ENCODE measurements around the gene GSK3B.
A peak's percentile ranks its signal among the peaks of the same experiment; 100 is the strongest.

Gene GSK3B

GRCh38 chr3:120093911-120094775 lies at the start of gene GSK3B:
Gene GSK3B, minus strand, starts transcription at chr3:120094447. Its CDS starts 1,013 bp downstream, at chr3:120093434.
- DNase-seq: peak; percentile 72 to 76

GRCh38 chr3:120143676-120144075 lies 49.4 kb upstream of the GSK3B start:
- no peak for DNase-seq

GRCh38 chr3:120142236-120142635 lies 48.0 kb upstream of the GSK3B start:
- DNase-seq: no peak

GRCh38 chr3:120140098-120140742 lies 46.0 kb upstream of the GSK3B start:
- no peak for DNase-seq

GRCh38 chr3:120139140-120139539 lies 44.9 kb upstream of the GSK3B start:
- no peak for DNase-seq

- DNase-seq: no peak
These were observed 43.3 kb upstream of the GSK3B start for GRCh38 chr3:120137548-120137947.

GRCh38 chr3:120130656-120131055 lies 36.4 kb upstream of the GSK3B start:
- no peak for DNase-seq

GRCh38 chr3:120129718-120130513 lies 35.7 kb upstream of the GSK3B start:
- no peak for DNase-seq

- DNase-seq: no peak
These were observed 34.8 kb upstream of the GSK3B start for GRCh38 chr3:120129051-120129450.

- no peak for DNase-seq
These were observed 31.7 kb upstream of the GSK3B start for GRCh38 chr3:120125992-120126391.

GRCh38 chr3:120119846-120120510 lies 25.7 kb upstream of the GSK3B start:
- no peak for DNase-seq

- DNase-seq: no peak
These were observed 20.7 kb upstream of the GSK3B start for GRCh38 chr3:120114981-120115380.

GRCh38 chr3:120114376-120114775 lies 20.1 kb upstream of the GSK3B start:
- no peak for DNase-seq

GRCh38 chr3:120113128-120114116 lies 19.2 kb upstream of the GSK3B start:
- no peak for DNase-seq

GRCh38 chr3:120111898-120112297 lies 17.7 kb upstream of the GSK3B start:
- DNase-seq: no peak

- DNase-seq: no peak
These were observed 9.0 kb upstream of the GSK3B start for GRCh38 chr3:120103276-120103675.

GRCh38 chr3:120102674-120103073 lies 8.4 kb upstream of the GSK3B start:
- DNase-seq: no peak

GRCh38 chr3:120102232-120102631 lies 8.0 kb upstream of the GSK3B start:
- DNase-seq: no peak

- no peak for DNase-seq
These were observed 7.4 kb upstream of the GSK3B start for GRCh38 chr3:120101624-120102023.

GRCh38 chr3:120100711-120101110 lies 6.5 kb upstream of the GSK3B start:
- no peak for DNase-seq

GRCh38 chr3:120098710-120099109 lies 4.5 kb upstream of the GSK3B start:
- DNase-seq: no peak

GRCh38 chr3:120095979-120096426 lies 1.8 kb upstream of the GSK3B start:
- no peak for DNase-seq
